Measurements from ENCODE around the gene WWOX. TPM values are rescaled to one million over a fixed set of nuclear protein-coding genes. Genes with fewer than 3 reads are reported as not detected.

Gene WWOX
- total and polyA plus RNA-seq, 2 donors: 15.3 to 28.4 TPM

DNA sequence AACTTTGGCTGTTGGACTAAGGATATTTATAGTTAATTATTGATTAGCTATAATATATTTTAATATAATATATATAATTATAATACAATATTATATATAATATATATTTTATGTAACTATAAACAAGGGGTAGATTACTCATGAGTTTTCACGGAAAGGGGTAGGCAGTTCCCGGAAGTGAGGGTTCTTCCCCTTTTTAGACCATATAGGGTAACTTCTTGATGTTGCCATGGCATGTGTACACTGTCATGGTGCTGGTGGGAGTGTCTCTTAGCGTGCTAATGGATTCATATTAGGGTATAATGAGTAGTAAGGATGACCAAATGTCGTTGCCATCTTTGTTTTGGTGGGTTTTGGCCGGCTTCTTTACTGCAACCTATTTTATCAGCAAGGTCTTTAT, 315.6 kb downstream of the WWOX start:
- H3K4me3 ChIP-seq (ENCODE audit: low read depth, low read length): no peak overlapping the region
- no peak overlapping the region for H3K27ac ChIP-seq (ENCODE audit: low read depth)
- H3K36me3 ChIP-seq (ENCODE audit: insufficient read depth): no peaks in the 10 kb centered on the region
- 88% methylated on average over 5 of the region's 5 CpGs for WGBS
- no peak for DNase-seq (ENCODE audit: extremely low spot score)
- H3K4me1 ChIP-seq (ENCODE audit: insufficient read depth): no peaks in the 10 kb centered on the region

DNA sequence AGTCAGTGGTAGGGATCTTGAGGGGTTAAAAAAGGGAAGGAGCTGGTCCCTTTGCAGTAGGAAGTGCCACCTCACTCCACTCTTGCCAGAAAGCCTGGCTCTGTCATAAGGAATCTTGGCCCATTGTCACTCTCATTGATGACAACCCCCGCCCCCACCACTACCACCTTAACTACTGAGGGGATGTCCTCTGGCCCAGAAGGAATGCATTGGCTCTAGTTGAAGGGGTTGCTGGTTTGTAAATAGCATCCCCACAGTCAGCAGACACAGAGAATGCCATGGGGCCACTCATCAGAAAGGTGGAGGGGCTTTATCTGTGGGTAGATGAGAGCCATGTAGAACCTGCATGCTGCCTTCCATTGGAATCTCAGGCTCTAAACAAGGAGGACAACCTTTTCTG, 316.2 kb downstream of the WWOX start:
- no peak for DNase-seq (ENCODE audit: extremely low spot score)
- WGBS: 100% methylated on average over 1 of the region's 1 CpG
- no peak overlapping the region for H3K4me3 ChIP-seq (ENCODE audit: low read depth, low read length)
- no peaks in the 10 kb centered on the region for H3K4me1 ChIP-seq (ENCODE audit: insufficient read depth)
- no peaks in the 10 kb centered on the region for H3K36me3 ChIP-seq (ENCODE audit: insufficient read depth)
- H3K27ac ChIP-seq (ENCODE audit: low read depth): no peak overlapping the region

DNA sequence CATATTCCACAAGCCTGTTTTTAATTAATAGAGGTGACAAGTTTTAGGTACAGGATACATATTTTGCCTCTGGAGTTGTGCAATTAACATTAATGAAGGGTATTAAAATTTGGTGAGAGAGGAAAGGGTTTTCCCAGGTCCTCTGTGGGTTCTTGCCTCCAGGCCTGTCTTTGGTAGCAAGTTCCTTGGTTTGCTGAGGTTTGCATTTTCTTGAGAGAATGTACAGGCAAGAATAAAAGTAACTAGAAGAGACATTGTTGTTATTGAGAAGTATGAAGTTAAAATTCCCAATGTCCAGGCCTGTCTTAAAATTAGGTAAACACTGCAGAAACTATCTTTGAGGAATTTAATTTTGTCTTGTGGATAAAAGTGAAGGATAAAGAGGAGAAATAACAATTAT, 316.9 kb downstream of the WWOX start:
- H3K36me3 ChIP-seq (ENCODE audit: insufficient read depth): no peaks in the 10 kb centered on the region
- H3K27ac ChIP-seq (ENCODE audit: low read depth): no peak overlapping the region
- H3K4me1 ChIP-seq (ENCODE audit: insufficient read depth): no peaks in the 10 kb centered on the region
- no peak for DNase-seq (ENCODE audit: extremely low spot score)
- H3K4me3 ChIP-seq (ENCODE audit: low read depth, low read length): no peak overlapping the region

DNA sequence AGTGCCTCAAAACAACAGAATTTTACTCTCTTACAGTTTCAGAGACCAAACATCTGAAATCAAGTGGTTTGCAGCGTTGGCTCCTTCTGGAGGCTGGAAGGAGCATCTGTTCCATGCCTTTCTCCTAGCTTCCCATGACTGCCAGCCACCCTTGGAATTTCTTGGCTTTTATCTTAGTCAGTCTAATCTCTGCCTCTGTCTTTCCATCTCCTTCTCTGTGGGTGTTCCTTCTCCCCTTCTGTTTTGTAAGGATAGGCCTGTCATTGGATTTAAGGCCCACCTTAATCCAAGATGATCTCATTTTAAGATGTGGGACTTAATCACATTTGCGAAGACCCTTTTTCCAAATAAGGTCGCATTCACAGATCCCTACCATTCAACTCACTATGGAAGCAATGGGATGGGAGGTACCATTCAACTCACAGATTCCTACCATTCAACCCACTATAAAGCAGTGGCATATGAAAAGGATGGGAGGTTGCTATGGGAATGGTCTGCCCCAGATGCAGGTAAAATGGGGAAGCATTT, 321.8 kb downstream of the WWOX start:
- no peak overlapping the region for H3K27ac ChIP-seq (ENCODE audit: low read depth)
- no peaks in the 10 kb centered on the region for H3K36me3 ChIP-seq (ENCODE audit: insufficient read depth)
- WGBS: 66% methylated on average over 3 of the region's 3 CpGs
- no peaks in the 10 kb centered on the region for H3K4me1 ChIP-seq (ENCODE audit: insufficient read depth)
- no peak overlapping the region for H3K4me3 ChIP-seq (ENCODE audit: low read depth, low read length)
- DNase-seq (ENCODE audit: extremely low spot score): no peak

DNA sequence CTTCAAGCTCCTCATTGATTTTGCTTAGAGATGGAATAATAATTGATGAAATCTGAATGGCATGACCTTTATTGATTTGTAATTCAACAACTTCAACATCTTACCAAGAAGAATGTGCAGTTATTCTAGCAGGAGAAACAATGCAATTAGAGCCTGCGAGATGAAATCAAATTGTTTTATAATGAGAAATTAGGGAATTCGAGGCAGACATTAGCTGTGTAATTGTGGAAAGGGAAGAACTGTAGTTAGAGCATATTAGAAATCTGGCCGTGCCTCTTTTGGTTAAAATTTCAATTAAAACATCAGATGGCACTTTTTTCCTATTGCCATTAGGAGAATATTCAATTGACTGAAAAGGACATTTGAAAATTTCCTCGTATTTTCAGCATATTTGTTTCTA, 325.8 kb downstream of the WWOX start:
- WGBS: 88% methylated on average over 4 of the region's 4 CpGs
- Histone ChIP-seq H3K4me1 (ENCODE audit: insufficient read depth) (no peaks in the 10 kb centered on the region), H3K27ac (ENCODE audit: low read depth) (no peak overlapping the region), H3K4me3 (ENCODE audit: low read depth, low read length) (no peak overlapping the region), H3K36me3 (ENCODE audit: insufficient read depth) (no peaks in the 10 kb centered on the region)
- no peak for DNase-seq (ENCODE audit: extremely low spot score)

DNA sequence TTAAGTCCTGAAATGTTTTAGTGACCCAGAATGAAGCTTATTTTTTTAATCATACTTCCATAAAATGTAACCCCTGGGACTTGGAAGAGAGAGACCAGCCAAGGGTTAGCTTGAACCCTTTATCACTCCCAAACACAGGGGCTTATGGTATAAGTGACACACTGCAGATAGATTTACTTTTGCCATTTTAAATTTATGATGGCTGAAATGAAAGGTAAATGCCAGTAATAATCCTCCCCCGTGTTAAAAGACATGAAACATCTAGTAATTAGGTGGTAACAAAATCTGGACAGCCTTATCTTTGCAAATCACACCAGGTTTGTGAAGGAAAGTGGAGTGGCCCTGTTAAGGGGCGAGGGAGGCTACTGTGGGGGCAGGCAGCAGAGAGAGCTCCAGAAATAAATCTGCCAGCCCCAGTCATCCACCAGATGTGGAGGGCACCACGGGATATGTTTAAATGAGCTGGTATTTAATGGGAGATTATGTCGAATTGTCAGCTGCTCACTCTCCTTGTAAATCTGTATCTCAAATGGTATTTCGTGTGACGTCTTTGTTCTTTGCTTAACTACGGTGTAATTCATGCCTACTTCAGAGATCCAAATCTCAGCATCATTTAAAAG, 326.5 kb downstream of the WWOX start:
- Histone ChIP-seq H3K36me3 (ENCODE audit: insufficient read depth) (peaks cover 1% of the 10 kb centered on the region), H3K4me3 (ENCODE audit: low read depth, low read length) (no peak overlapping the region), H3K4me1 (ENCODE audit: insufficient read depth) (no peaks in the 10 kb centered on the region), H3K27ac (ENCODE audit: low read depth) (no peak overlapping the region)
- DNase-seq (ENCODE audit: extremely low spot score): no peak
- WGBS: 64% methylated on average over 7 of the region's 7 CpGs

DNA sequence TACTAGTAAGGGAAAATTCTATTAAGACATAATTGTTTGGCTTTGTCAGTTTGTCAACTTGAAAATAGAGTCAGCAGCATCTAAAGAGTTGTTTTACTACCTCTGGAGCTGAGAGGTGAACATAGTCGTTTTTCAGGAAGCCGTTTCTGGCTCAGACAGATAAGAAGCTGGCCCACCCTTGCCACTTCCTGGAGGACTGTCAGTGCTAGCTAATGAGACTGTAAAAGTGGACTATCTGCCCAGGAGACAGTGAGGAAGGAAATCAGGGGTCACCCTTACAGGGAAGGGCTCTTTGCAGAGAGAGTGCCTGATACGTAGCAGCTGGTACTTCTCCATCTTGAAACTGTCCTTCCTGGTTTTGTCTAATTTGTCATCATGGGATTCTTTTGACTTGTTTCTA, 328.7 kb downstream of the WWOX start:
- H3K4me1 ChIP-seq (ENCODE audit: insufficient read depth): no peaks in the 10 kb centered on the region

DNA sequence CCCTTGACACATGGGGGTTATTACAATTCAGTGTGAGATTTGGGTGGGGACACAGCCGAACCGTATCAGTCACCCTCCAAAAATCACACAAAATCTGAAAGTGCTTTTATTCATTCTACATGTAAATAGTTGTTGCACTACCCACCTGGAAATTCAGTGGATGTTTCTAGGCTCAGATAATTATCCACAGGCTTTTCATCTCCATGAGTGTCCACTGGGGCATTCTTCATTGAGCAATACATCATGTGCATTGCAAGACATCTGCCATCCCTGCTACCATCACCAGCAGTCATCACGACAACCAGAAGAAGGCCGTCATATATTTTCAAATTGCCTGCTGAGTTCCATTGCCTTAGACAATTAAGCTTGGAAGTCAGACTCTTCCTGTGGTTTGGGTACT, 330.8 kb downstream of the WWOX start:
- WGBS: 88% methylated on average over 4 of the region's 4 CpGs
- Histone ChIP-seq H3K36me3 (ENCODE audit: insufficient read depth) (peaks cover 1% of the 10 kb centered on the region), H3K4me1 (ENCODE audit: insufficient read depth) (no peaks in the 10 kb centered on the region), H3K27ac (ENCODE audit: low read depth) (no peak overlapping the region), H3K4me3 (ENCODE audit: low read depth, low read length) (no peak overlapping the region)
- no peak for DNase-seq (ENCODE audit: extremely low spot score)

More for the DNA sequence above, 328.7 kb downstream of the WWOX start:
- DNase-seq (ENCODE audit: extremely low spot score): no peak
- no peak overlapping the region for H3K4me3 ChIP-seq (ENCODE audit: low read depth, low read length)
- WGBS: 62% methylated on average over 3 of the region's 3 CpGs
- H3K27ac ChIP-seq (ENCODE audit: low read depth): no peak overlapping the region
- H3K36me3 ChIP-seq (ENCODE audit: insufficient read depth): peaks cover 1% of the 10 kb centered on the region

DNA sequence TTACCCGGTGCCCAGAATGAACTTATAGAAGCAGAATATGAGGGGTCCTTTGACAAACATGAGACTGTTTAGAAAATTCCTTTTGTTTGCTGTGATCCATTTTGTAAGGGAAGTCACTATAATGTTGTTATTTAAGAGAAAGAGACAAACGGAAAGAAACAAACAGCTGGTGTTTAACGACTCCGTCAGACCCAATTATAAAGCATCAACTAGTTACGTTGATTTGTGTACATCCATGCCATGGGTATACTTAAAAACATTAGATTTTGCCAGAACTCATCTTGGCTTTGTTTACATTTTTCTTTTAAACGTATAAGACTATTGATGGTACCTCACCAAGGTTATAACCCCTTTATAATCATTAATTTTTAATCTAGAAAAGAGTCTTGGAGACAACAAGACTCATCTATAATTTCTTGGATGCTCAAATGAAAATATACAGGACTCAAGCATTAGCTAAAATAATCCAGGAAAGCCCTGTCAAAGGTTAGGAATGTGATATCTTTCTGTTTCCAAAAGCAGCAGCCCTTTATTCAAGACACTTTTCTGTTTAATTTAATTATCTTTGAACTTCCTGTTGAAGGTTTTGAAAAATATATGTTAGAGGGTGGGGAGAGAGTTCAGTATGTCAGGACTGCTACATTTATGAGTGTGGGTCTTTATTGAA, 331.7 kb downstream of the WWOX start:
- 78% methylated on average over 6 of the region's 6 CpGs for WGBS
- peaks cover 1% of the 10 kb centered on the region for H3K36me3 ChIP-seq (ENCODE audit: insufficient read depth)
- DNase-seq (ENCODE audit: extremely low spot score): no peak
- H3K4me3 ChIP-seq (ENCODE audit: low read depth, low read length): no peak overlapping the region
- H3K27ac ChIP-seq (ENCODE audit: low read depth): no peak overlapping the region
- H3K4me1 ChIP-seq (ENCODE audit: insufficient read depth): no peaks in the 10 kb centered on the region

DNA sequence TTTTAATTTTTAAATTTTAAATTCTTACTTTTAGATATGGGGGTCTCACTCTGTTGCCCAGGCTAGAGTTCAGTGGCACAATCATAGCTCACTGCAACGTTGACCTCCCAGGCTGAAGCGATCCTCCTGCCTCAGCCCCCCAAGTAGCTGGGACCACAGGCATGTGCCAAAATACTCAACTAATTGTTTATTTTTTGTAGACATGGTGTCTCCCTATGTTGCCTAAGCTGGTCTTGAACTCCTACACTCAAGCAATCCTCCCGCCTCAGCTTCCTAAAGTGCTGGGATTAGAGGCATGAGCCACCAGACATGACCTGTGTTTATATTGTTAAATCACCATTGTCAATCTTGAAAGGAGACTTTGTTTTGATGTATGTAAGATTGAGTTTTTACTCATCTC, 332.2 kb downstream of the WWOX start:
- no peak for DNase-seq (ENCODE audit: extremely low spot score)
- WGBS: 99% methylated on average over 3 of the region's 3 CpGs
- Histone ChIP-seq H3K36me3 (ENCODE audit: insufficient read depth) (peaks cover 1% of the 10 kb centered on the region), H3K27ac (ENCODE audit: low read depth) (no peak overlapping the region), H3K4me1 (ENCODE audit: insufficient read depth) (no peaks in the 10 kb centered on the region), H3K4me3 (ENCODE audit: low read depth, low read length) (no peak overlapping the region)

DNA sequence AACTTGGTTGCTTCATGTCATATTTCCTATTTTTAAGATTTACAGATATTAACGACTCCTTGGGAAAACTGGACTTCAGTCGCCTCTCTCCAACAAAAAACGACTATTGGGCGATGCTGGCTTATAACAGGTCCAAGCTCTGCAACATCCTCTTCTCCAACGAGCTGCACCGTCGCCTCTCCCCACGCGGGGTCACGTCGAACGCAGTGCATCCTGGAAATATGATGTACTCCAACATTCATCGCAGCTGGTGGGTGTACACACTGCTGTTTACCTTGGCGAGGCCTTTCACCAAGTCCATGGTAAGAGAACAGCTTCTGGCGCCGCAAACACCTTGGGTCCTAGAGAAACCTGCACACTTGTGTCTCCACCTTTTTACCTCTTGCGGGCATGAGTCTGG, 333.0 kb downstream of the WWOX start:
- Histone ChIP-seq H3K4me3 (ENCODE audit: low read depth, low read length) (no peak overlapping the region), H3K4me1 (ENCODE audit: insufficient read depth) (no peaks in the 10 kb centered on the region), H3K27ac (ENCODE audit: low read depth) (no peak overlapping the region), H3K36me3 (ENCODE audit: insufficient read depth) (peaks cover 1% of the 10 kb centered on the region)
- DNase-seq (ENCODE audit: extremely low spot score): no peak
- WGBS: 95% methylated on average over 17 of the region's 17 CpGs

DNA sequence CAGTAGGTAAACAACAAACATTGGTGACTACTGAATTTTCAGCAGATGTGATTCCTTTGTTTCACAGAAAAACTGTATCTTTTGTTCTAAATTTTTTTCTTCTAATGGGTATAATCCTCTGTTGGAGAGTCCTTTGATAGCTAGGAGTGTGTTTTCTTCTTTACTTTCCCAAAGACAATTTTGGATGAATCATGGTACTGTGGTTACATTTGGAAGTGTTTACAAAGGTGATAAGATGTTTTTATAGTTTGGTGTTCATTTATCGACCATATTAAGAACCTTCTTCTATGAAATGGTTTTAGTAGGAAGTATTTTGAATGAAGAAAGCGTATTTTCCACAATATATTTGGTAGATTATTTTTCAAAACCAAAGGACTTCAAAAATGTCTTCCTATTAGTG, 333.7 kb downstream of the WWOX start:
- no peak for DNase-seq (ENCODE audit: extremely low spot score)
- no peak overlapping the region for H3K27ac ChIP-seq (ENCODE audit: low read depth)
- no peak overlapping the region for H3K4me3 ChIP-seq (ENCODE audit: low read depth, low read length)
- H3K36me3 ChIP-seq (ENCODE audit: insufficient read depth): peaks cover 1% of the 10 kb centered on the region
- no peaks in the 10 kb centered on the region for H3K4me1 ChIP-seq (ENCODE audit: insufficient read depth)
- 90% methylated on average over 2 of the region's 2 CpGs for WGBS

DNA sequence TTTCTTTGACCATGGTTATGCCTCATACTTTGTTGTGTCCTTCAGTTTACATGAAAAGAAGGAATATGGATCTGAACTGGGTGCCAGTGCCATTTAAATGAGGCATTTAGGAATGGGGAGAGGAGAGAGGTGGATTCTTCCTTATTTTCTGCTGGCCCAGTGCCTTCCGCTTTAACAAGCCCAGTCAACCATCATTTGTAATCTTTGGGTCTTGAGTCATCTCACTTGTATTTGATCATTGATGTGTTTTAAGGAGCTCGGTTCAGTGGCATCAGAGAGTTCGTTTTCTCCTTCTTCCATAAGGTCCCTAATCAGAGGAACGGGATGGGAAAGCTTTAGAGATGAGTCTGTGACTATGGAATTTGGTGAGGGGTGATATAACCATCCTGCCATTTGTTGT, 334.9 kb downstream of the WWOX start:
- H3K36me3 ChIP-seq (ENCODE audit: insufficient read depth): peaks cover 1% of the 10 kb centered on the region
- no peak overlapping the region for H3K27ac ChIP-seq (ENCODE audit: low read depth)
- 98% methylated on average over 4 of the region's 4 CpGs for WGBS
- no peaks in the 10 kb centered on the region for H3K4me1 ChIP-seq (ENCODE audit: insufficient read depth)
- no peak overlapping the region for H3K4me3 ChIP-seq (ENCODE audit: low read depth, low read length)
- no peak for DNase-seq (ENCODE audit: extremely low spot score)

DNA sequence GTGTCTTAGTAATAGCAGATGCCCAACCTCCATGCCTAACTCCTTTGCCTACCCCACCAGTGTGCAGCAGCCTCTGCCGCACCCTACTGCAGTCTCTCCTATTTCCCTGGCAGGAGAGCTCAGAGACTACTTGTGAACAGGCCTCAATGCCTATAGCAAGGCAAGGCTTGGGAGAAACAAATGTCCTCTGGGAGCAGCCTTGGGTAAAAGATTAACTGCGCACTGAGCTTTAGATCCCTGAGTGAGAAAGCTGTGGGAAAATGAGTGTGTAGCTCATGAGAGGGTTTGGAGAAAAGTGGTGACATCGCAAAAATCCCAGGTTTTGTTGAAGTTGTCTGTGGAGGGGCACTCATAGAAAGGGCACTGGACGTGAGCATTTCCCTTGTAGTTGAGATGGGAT, 335.8 kb downstream of the WWOX start:
- Histone ChIP-seq H3K36me3 (ENCODE audit: insufficient read depth) (peaks cover 1% of the 10 kb centered on the region), H3K4me1 (ENCODE audit: insufficient read depth) (no peaks in the 10 kb centered on the region), H3K4me3 (ENCODE audit: low read depth, low read length) (no peak overlapping the region), H3K27ac (ENCODE audit: low read depth) (no peak overlapping the region)
- WGBS: 96% methylated on average over 4 of the region's 4 CpGs
- no peak for DNase-seq (ENCODE audit: extremely low spot score)

Measured in urinary bladder (tissue), 4 donors.